HCT116 (cell line): ENCODE data around the gene GMDS.

Experiments used
- CBX3 ChIP-seq: IDR thresholded peaks from 2 replicates; pipeline ENCODE4 v1.6.1; 2012; ENCODE audit warnings: low read depth
- EGR1 ChIP-seq: IDR thresholded peaks from 2 replicates; pipeline ENCODE4 v1.6.1; 2012; ENCODE audit warnings: low read depth
- EZH2 ChIP-seq: fragments of 200-600 bp; sonication (generic); IDR thresholded peaks from 2 replicates; pipeline ENCODE4 v1.6.1; 2017; ENCODE audit warnings: antibody characterized with exemption, mixed run types
- EZH2phosphoT487 ChIP-seq: fragments of 200-600 bp; IDR thresholded peaks from 2 replicates; pipeline ENCODE4 v1.6.1; 2018; ENCODE audit warnings: antibody characterized with exemption, borderline replicate concordance
- JUND ChIP-seq: IDR thresholded peaks from 2 replicates; pipeline ENCODE4 v1.6.1; 2012
- POLR2A ChIP-seq: IDR thresholded peaks from 2 replicates; pipeline ENCODE4 v1.7.0; 2011; ENCODE audit warnings: borderline replicate concordance; ENCODE audit not compliant: insufficient read depth, insufficient read length; ENCODE audit errors: extremely low read depth
- POLR2AphosphoS5 ChIP-seq: IDR thresholded peaks from 2 replicates; pipeline ENCODE4 v1.6.1; 2011; ENCODE audit warnings: mild to moderate bottlenecking, low read depth, low read length, moderate library complexity
- TCF7L2 ChIP-seq: IDR thresholded peaks from 2 replicates; pipeline ENCODE4 v1.7.0; 2011; ENCODE audit warnings: borderline replicate concordance, inconsistent platforms; ENCODE audit not compliant: insufficient read depth, insufficient read length; ENCODE audit errors: extremely low read depth
- TF ChIP-seq, protein P1 (sequence below), 3 experiments: fragments of 200-600 bp in 1 of 3; sonication (generic) in 1 of 3; IDR thresholded peaks in 2 of 3; conservative IDR thresholded peaks in 1 of 3; 2 replicates each; pipeline ENCODE4 v1.5.1; 2012 to 2017; ENCODE audit warnings: low read depth in 2 of 3, low read length in 2 of 3, antibody characterized with exemption in 1 of 3, borderline replicate concordance in 1 of 3, control low read depth in 1 of 3, mild to moderate bottlenecking in 1 of 3, mixed read lengths in 1 of 3, mixed run types in 1 of 3, moderate library complexity in 1 of 3; ENCODE audit not compliant: insufficient read depth in 1 of 3
- TF ChIP-seq, protein P2 (sequence below): IDR thresholded peaks from 2 replicates; pipeline ENCODE4 v1.6.1; 2011; ENCODE audit warnings: mild to moderate bottlenecking, low read length, moderate library complexity; ENCODE audit not compliant: insufficient replicate concordance; ENCODE audit errors: extremely low read depth

DNA sequence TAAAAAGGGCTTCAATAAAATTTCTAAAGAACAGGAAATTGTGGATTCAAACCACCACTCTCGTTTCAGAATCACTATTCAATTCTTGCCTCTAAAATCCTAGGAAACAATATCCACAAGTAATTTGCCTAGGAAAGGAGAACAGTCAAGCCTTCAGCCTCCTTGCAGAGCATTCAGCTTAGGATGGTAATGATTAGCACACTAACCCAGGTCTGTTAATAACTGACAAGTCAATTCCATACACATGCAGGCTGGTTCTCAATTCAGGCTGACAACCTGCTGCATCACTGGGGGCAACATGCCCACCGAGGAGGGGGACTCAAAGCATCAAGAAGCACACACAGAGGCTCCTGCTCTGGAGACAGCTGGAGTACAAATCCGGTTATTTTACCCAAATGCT lies 57.6 kb downstream of the GMDS start:
- TF ChIP-seq, protein P1, sequence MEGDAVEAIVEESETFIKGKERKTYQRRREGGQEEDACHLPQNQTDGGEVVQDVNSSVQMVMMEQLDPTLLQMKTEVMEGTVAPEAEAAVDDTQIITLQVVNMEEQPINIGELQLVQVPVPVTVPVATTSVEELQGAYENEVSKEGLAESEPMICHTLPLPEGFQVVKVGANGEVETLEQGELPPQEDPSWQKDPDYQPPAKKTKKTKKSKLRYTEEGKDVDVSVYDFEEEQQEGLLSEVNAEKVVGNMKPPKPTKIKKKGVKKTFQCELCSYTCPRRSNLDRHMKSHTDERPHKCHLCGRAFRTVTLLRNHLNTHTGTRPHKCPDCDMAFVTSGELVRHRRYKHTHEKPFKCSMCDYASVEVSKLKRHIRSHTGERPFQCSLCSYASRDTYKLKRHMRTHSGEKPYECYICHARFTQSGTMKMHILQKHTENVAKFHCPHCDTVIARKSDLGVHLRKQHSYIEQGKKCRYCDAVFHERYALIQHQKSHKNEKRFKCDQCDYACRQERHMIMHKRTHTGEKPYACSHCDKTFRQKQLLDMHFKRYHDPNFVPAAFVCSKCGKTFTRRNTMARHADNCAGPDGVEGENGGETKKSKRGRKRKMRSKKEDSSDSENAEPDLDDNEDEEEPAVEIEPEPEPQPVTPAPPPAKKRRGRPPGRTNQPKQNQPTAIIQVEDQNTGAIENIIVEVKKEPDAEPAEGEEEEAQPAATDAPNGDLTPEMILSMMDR (IDR thresholded peaks at IDR 0.05 in 2 of 3, conservative IDR thresholded peaks at IDR 0.05 in 1 of 3; ENCODE audit: borderline replicate concordance in 1 of 3, insufficient read depth in 1 of 3, low read depth in 2 of 3, low read length in 2 of 3) = no peak
- TF ChIP-seq TCF7L2 = no peak
- TF ChIP-seq POLR2A = no peak
- TF ChIP-seq, protein P2, sequence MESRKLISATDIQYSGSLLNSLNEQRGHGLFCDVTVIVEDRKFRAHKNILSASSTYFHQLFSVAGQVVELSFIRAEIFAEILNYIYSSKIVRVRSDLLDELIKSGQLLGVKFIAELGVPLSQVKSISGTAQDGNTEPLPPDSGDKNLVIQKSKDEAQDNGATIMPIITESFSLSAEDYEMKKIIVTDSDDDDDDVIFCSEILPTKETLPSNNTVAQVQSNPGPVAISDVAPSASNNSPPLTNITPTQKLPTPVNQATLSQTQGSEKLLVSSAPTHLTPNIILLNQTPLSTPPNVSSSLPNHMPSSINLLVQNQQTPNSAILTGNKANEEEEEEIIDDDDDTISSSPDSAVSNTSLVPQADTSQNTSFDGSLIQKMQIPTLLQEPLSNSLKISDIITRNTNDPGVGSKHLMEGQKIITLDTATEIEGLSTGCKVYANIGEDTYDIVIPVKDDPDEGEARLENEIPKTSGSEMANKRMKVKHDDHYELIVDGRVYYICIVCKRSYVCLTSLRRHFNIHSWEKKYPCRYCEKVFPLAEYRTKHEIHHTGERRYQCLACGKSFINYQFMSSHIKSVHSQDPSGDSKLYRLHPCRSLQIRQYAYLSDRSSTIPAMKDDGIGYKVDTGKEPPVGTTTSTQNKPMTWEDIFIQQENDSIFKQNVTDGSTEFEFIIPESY = no peak
- no peak for TF ChIP-seq EZH2
- no peak for TF ChIP-seq EGR1
- no peak for TF ChIP-seq POLR2AphosphoS5
- TF ChIP-seq CBX3 = no peak
- no peak for TF ChIP-seq JUND
- TF ChIP-seq EZH2phosphoT487 = no peak
